ENCODE measurements around the gene IMMP2L. TPM values are rescaled to one million over a fixed set of nuclear protein-coding genes. Genes with fewer than 3 reads are reported as not detected.

Gene IMMP2L
- polyA plus RNA-seq, 1 of the 3 experiments (the other 2 are of a cell fraction), result 10.7 TPM

- Histone ChIP-seq H3K9ac (no peak overlapping the region), H3K4me1 (ENCODE audit: control insufficient read depth in 1 of 2, insufficient read depth in 2 of 2, low read depth in 1 of 2, low read length in 1 of 2) (peaks cover 0 to 11% of the 10 kb centered on the region in 2 experiments; a peak in 1 of 4 replicates), H3K9me3 (no peaks in the 10 kb centered on the region), H4K20me1 (ENCODE audit: insufficient read depth) (no peaks in the 10 kb centered on the region), H3K4me2 (no peak overlapping the region), H3K36me3 (replicated peaks in 1 of 2; ENCODE audit: control insufficient read depth in 1 of 2, insufficient read depth in 2 of 2, low read length in 1 of 2) (no peaks in the 10 kb centered on the region), H3K4me3 (ENCODE audit: low read depth in 2 of 2, low read length in 1 of 2) (no peak overlapping the region), H3K27ac (ENCODE audit: low read depth in 2 of 2, low read length in 1 of 2) (no peak overlapping the region), H3K9me2 (no peaks in the 10 kb centered on the region), H2AFZ (ENCODE audit: low read depth) (no peak overlapping the region), H3F3A (replicated peaks; ENCODE audit: insufficient read depth) (peaks cover 8% of the 10 kb centered on the region), H3K79me2 (ENCODE audit: insufficient read depth) (no peaks in the 10 kb centered on the region), H3K27me3 (ENCODE audit: insufficient read depth) (no peaks in the 10 kb centered on the region)
- POLR2A ChIA-PET, result no interaction called here
- 87% methylated on average over 3 of the region's 3 CpGs for WGBS (ENCODE audit: low lambda C conversion rate)
- DNase-seq, result no peak
- CTCF ChIA-PET, result no interaction called here
- TF ChIP-seq SIN3A (IDR thresholded peaks at IDR 0.05; ENCODE audit: borderline replicate concordance, low read depth, low read length), result no peak
- TF ChIP-seq NFIC (IDR thresholded peaks at IDR 0.05; ENCODE audit: borderline replicate concordance), result no peak
- no peak for TF ChIP-seq RFX5 (IDR thresholded peaks at IDR 0.05; ENCODE audit: low read length)
- TF ChIP-seq RXRA (IDR thresholded peaks at IDR 0.05; ENCODE audit: borderline replicate concordance, low read depth), result no peak
- TF ChIP-seq MAX (IDR thresholded peaks at IDR 0.05; ENCODE audit: low read depth), result no peak
- no peak for TF ChIP-seq FOXJ3 (CRISPR knock-in tag; IDR thresholded peaks at IDR 0.05)
- TF ChIP-seq GABPA (IDR thresholded peaks at IDR 0.05; ENCODE audit: low read depth), result no peak
- no peak for TF ChIP-seq NRF1 (IDR thresholded peaks at IDR 0.05; ENCODE audit: low read depth, low read length)
- no peak for TF ChIP-seq CTCF (IDR thresholded peaks at IDR 0.05)
- no peak for TF ChIP-seq USF1 (IDR thresholded peaks at IDR 0.05; ENCODE audit: borderline replicate concordance, low read depth)
- no peak for TF ChIP-seq IRF3 (IDR thresholded peaks at IDR 0.05; ENCODE audit: low read depth, low read length)
- TF ChIP-seq EP300 (IDR thresholded peaks at IDR 0.05; ENCODE audit: borderline replicate concordance in 1 of 2, low read depth in 1 of 2, low read length in 1 of 2), result no peak
These were observed 351.3 kb downstream of the IMMP2L start for GRCh38 chr7:111210996-111211395.

- CTCF ChIA-PET, result no interaction called here
- Histone ChIP-seq H3K9me3 (no peaks in the 10 kb centered on the region), H3F3A (replicated peaks; ENCODE audit: insufficient read depth) (peaks cover 8% of the 10 kb centered on the region), H3K36me3 (replicated peaks in 1 of 2; ENCODE audit: control insufficient read depth in 1 of 2, insufficient read depth in 2 of 2, low read length in 1 of 2) (no peaks in the 10 kb centered on the region), H2AFZ (ENCODE audit: low read depth) (no peak overlapping the region), H3K4me2 (no peak overlapping the region), H4K20me1 (ENCODE audit: insufficient read depth) (no peaks in the 10 kb centered on the region), H3K9ac (no peak overlapping the region), H3K4me1 (ENCODE audit: control insufficient read depth in 1 of 2, insufficient read depth in 2 of 2, low read depth in 1 of 2, low read length in 1 of 2) (peaks cover 0 to 11% of the 10 kb centered on the region in 2 experiments; a peak in 1 of 4 replicates), H3K4me3 (ENCODE audit: low read depth in 2 of 2, low read length in 1 of 2) (no peak overlapping the region), H3K79me2 (ENCODE audit: insufficient read depth) (no peaks in the 10 kb centered on the region), H3K9me2 (no peaks in the 10 kb centered on the region), H3K27me3 (ENCODE audit: insufficient read depth) (no peaks in the 10 kb centered on the region), H3K27ac (ENCODE audit: low read depth in 2 of 2, low read length in 1 of 2) (no peak overlapping the region)
- no peak for TF ChIP-seq FOSL2 (IDR thresholded peaks at IDR 0.05; ENCODE audit: borderline replicate concordance, low read depth)
- POLR2A ChIA-PET, result no interaction called here
- DNase-seq, result no peak
- WGBS (ENCODE audit: low lambda C conversion rate), result 98% methylated on average over 1 of the region's 1 CpG
These were observed 352.2 kb downstream of the IMMP2L start for GRCh38 chr7:111210043-111210442.

Data from SK-N-SH (cell line).